Fibroblast of skin of scalp (primary cell): ENCODE data around the gene TPRG1.

Source experiments
- DNase-seq: peaks from one replicate; pipeline ENCODE4 v3.0.0-alpha.2; 2013

The TPRG1 gene

GRCh38 chr3:189232790-189233189 lies 61.0 kb downstream of the TPRG1 start:
- DNase-seq, result peak; percentile 30

GRCh38 chr3:189233225-189233858 lies 61.6 kb downstream of the TPRG1 start:
- DNase-seq, result peak; percentile 70

GRCh38 chr3:189235214-189235613 lies 63.4 kb downstream of the TPRG1 start:
- no peak for DNase-seq

- no peak for DNase-seq
Observed at GRCh38 chr3:189236352-189236751, 64.6 kb downstream of the TPRG1 start.

- peak; percentile 30 for DNase-seq
Observed at GRCh38 chr3:189237526-189237925, 65.8 kb downstream of the TPRG1 start.

- no peak for DNase-seq
Observed at GRCh38 chr3:189238071-189238470, 66.3 kb downstream of the TPRG1 start.

GRCh38 chr3:189239616-189240015 lies 67.8 kb downstream of the TPRG1 start:
- no peak for DNase-seq

- DNase-seq, result no peak
Observed at GRCh38 chr3:189249987-189250386, 78.2 kb downstream of the TPRG1 start.

GRCh38 chr3:189258261-189258660 lies 86.5 kb downstream of the TPRG1 start:
- DNase-seq, result no peak

- DNase-seq, result no peak
Observed at GRCh38 chr3:189260556-189261493, 89.1 kb downstream of the TPRG1 start.

- no peak for DNase-seq
Observed at GRCh38 chr3:189262746-189263145, 91.0 kb downstream of the TPRG1 start.

GRCh38 chr3:189267981-189268613 lies 96.3 kb downstream of the TPRG1 start:
- DNase-seq, result peak; percentile 30

- DNase-seq, result peak; percentile 34
Observed at GRCh38 chr3:189269365-189269764, 97.6 kb downstream of the TPRG1 start.

GRCh38 chr3:189270248-189270832 lies 98.6 kb downstream of the TPRG1 start:
- peak; percentile 89 for DNase-seq

GRCh38 chr3:189272500-189273119 lies 100.8 kb downstream of the TPRG1 start:
- no peak for DNase-seq

- DNase-seq, result no peak
Observed at GRCh38 chr3:189273736-189274135, 102.0 kb downstream of the TPRG1 start.

GRCh38 chr3:189275182-189275581 lies 103.4 kb downstream of the TPRG1 start:
- DNase-seq, result no peak

GRCh38 chr3:189275852-189276251 lies 104.1 kb downstream of the TPRG1 start:
- DNase-seq, result no peak

- peak; percentile 94 for DNase-seq
Observed at GRCh38 chr3:189276444-189277219, 104.9 kb downstream of the TPRG1 start.

- peak; percentile 36 for DNase-seq
Observed at GRCh38 chr3:189277711-189278110, 105.9 kb downstream of the TPRG1 start.

GRCh38 chr3:189278221-189278620 lies 106.5 kb downstream of the TPRG1 start:
- no peak for DNase-seq

GRCh38 chr3:189282189-189282588 lies 110.4 kb downstream of the TPRG1 start:
- DNase-seq, result no peak
